Adipocyte (in vitro differentiated cells): ENCODE data around the gene DPP6.

Experiments
- DNase-seq: peaks from one replicate; pipeline ENCODE4 v3.0.0-alpha.2; 2015; ENCODE audit warnings: low read depth
- H3K27me3 ChIP-seq: replicated peaks from 2 replicates; pipeline ENCODE4 v1.7.0; 2013; ENCODE audit warnings: mild to moderate bottlenecking, low read length, moderate library complexity; ENCODE audit not compliant: control insufficient read depth, insufficient read depth
- H3K36me3 ChIP-seq: 2 replicates; pipeline ENCODE4 v1.7.0; 2013; ENCODE audit warnings: low read length, mild to moderate bottlenecking, moderate library complexity; ENCODE audit not compliant: control insufficient read depth, insufficient read depth, severe bottlenecking
- H3K4me1 ChIP-seq: 2 replicates; pipeline ENCODE4 v1.7.0; 2013; ENCODE audit warnings: mild to moderate bottlenecking, low read length, moderate library complexity; ENCODE audit not compliant: control insufficient read depth, insufficient read depth
- H3K4me3 ChIP-seq: 2 replicates; pipeline ENCODE4 v1.7.0; 2013; ENCODE audit warnings: mild to moderate bottlenecking, low read length, moderate library complexity
- H3K9ac ChIP-seq: 2 replicates; pipeline ENCODE4 v1.7.0; 2013; ENCODE audit warnings: mild to moderate bottlenecking, low read length, moderate library complexity
- H3K9me3 ChIP-seq: 2 replicates; pipeline ENCODE4 v1.7.0; 2013; ENCODE audit warnings: mild to moderate bottlenecking, low read length, moderate library complexity; ENCODE audit not compliant: control insufficient read depth

Gene DPP6

DNA sequence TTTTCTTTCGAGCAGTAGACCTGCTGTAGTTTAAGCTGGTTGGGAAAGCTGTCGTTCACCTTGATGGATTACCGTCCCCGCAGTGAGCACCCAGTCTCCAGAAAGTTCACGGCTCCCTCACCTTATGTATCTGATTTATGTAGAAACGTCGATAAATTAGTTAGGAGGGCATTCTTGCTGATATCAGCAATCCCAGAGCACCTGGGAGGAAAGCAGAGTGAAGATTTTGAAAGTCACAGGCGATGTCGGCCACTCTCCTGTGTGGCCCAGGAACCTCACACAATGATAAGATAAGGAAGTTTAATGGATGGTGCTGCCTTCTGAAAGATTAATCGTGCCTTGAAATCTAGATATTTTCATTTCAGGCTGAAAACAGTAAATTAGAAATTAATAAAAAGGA is 336.8 kb downstream of the DPP6 start:
- Histone ChIP-seq H3K36me3 (no peaks in the 10 kb centered on the region), H3K4me1 (no peaks in the 10 kb centered on the region), H3K4me3 (no peak overlapping the region), H3K9me3 (peaks cover 2% of the 10 kb centered on the region), H3K27me3 (no peaks in the 10 kb centered on the region), H3K9ac (no peak overlapping the region)
- no peak for DNase-seq

- no peak overlapping the region for H3K4me3 ChIP-seq
These were observed 338.8 kb downstream of the DPP6 start for GRCh38 chr7:154390961-154391360.

DNA sequence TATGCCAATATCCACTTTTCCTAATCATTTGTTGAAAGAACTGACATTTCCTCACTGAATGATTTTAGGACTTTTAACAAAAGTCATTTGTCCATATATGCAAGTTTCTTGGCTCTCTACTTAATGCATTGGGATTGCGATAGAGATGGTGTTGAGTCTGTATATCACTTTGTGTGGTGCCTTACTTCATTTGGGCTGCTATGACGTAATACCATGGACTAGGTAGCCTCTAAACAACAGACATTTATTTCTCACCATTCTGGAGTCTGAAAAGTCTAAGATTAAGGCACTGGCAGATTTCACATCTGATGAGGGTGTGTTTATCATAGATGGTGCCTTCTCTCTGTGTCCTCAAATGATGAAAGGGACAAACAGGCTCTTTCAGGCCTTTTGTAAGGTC is 342.6 kb downstream of the DPP6 start:
- H3K36me3 ChIP-seq: no peaks in the 10 kb centered on the region
- no peaks in the 10 kb centered on the region for H3K9me3 ChIP-seq
- DNase-seq: no peak
- no peak overlapping the region for H3K4me3 ChIP-seq
- no peaks in the 10 kb centered on the region for H3K4me1 ChIP-seq
- H3K27me3 ChIP-seq: no peaks in the 10 kb centered on the region
- H3K9ac ChIP-seq: no peak overlapping the region

More at GRCh38 chr7:154390961-154391360, 338.8 kb downstream of the DPP6 start:
- H3K9me3 ChIP-seq: no peaks in the 10 kb centered on the region
- no peak overlapping the region for H3K9ac ChIP-seq
- DNase-seq: no peak
- H3K27me3 ChIP-seq: no peaks in the 10 kb centered on the region
- H3K36me3 ChIP-seq: no peaks in the 10 kb centered on the region
- H3K4me1 ChIP-seq: no peaks in the 10 kb centered on the region

- DNase-seq: no peak
- no peaks in the 10 kb centered on the region for H3K4me1 ChIP-seq
- H3K9ac ChIP-seq: no peak overlapping the region
- H3K36me3 ChIP-seq: no peaks in the 10 kb centered on the region
- H3K9me3 ChIP-seq: no peaks in the 10 kb centered on the region
- H3K27me3 ChIP-seq: no peaks in the 10 kb centered on the region
- H3K4me3 ChIP-seq: no peak overlapping the region
These were observed 354.1 kb downstream of the DPP6 start for GRCh38 chr7:154406312-154406711.

GRCh38 chr7:154409703-154410311 is 357.6 kb downstream of the DPP6 start:
- no peak overlapping the region for H3K4me3 ChIP-seq
- DNase-seq: peak; percentile 25
- no peaks in the 10 kb centered on the region for H3K36me3 ChIP-seq
- H3K9me3 ChIP-seq: no peaks in the 10 kb centered on the region
- no peak overlapping the region for H3K9ac ChIP-seq
- H3K27me3 ChIP-seq: no peaks in the 10 kb centered on the region
- no peaks in the 10 kb centered on the region for H3K4me1 ChIP-seq

DNA sequence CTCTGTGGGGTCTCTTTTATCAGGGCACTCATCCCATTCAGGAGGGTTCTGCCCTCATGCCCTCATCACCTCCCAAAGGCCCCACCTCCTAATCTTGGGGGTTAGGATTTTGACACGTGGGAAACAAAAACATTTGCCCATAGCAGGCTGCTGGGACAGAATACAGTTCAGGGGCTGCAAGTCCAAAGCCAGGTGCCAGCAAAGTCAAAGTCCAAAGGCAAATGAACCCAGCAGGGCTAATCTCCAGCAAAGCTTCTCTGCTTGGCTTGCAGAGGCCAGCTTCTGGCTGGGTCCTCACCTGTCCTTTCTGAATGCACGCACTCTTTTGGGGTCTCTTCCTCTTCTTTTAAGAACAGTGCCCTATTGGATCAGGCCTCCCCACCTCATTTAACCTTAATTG is 359.9 kb downstream of the DPP6 start:
- Histone ChIP-seq H3K9me3 (no peaks in the 10 kb centered on the region), H3K27me3 (no peaks in the 10 kb centered on the region), H3K36me3 (no peaks in the 10 kb centered on the region), H3K9ac (no peak overlapping the region), H3K4me3 (no peak overlapping the region), H3K4me1 (no peaks in the 10 kb centered on the region)
- DNase-seq: no peak

DNA sequence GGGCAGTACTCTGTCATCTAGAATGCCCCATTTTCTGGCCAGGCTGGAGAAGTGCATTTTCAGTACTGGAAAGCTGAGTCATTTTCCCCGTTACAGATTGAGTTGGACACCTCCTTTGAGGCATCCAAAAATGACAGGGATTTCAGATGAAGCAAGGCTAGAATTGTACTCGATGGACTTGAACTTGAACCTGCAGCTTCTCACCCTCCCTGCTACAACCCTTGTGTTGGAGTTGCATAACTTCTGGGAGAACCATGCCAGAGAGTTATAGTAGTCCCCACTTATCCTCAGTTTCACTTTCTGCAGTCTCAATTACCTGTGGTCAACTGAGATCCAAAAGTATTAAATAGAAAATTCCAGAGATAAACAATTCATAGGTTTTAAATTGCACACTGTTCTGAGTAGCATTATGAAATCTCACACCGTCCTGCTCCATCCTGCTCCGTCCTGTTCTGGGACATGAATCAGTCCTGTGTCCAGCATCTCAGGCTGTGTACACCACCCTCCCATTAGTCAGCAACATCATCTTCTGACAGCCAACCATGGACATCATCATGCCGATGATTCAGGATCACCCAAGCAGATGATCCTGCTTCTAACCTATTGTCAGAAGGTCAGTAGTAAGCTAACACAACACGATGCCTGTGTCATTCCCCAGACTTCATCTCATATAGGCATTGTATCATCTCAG is 363.7 kb downstream of the DPP6 start:
- no peaks in the 10 kb centered on the region for H3K9me3 ChIP-seq
- no peaks in the 10 kb centered on the region for H3K27me3 ChIP-seq
- H3K36me3 ChIP-seq: no peaks in the 10 kb centered on the region
- no peak overlapping the region for H3K4me3 ChIP-seq
- H3K9ac ChIP-seq: no peak overlapping the region
- H3K4me1 ChIP-seq: no peaks in the 10 kb centered on the region
- DNase-seq: no peak

- no peak overlapping the region for H3K4me3 ChIP-seq
- no peak overlapping the region for H3K9ac ChIP-seq
- no peaks in the 10 kb centered on the region for H3K4me1 ChIP-seq
- peaks cover 2% of the 10 kb centered on the region for H3K9me3 ChIP-seq
- DNase-seq: no peak
- no peaks in the 10 kb centered on the region for H3K27me3 ChIP-seq
- H3K36me3 ChIP-seq: no peaks in the 10 kb centered on the region
These were observed 364.5 kb downstream of the DPP6 start for GRCh38 chr7:154416714-154417113.

GRCh38 chr7:154419344-154419743 is 367.1 kb downstream of the DPP6 start:
- no peaks in the 10 kb centered on the region for H3K27me3 ChIP-seq
- no peaks in the 10 kb centered on the region for H3K4me1 ChIP-seq
- peaks cover 4% of the 10 kb centered on the region for H3K9me3 ChIP-seq
- no peak for DNase-seq
- H3K36me3 ChIP-seq: no peaks in the 10 kb centered on the region
- H3K9ac ChIP-seq: no peak overlapping the region
- H3K4me3 ChIP-seq: no peak overlapping the region

GRCh38 chr7:154423231-154423630 is 371.0 kb downstream of the DPP6 start:
- Histone ChIP-seq H3K9ac (no peak overlapping the region), H3K36me3 (no peaks in the 10 kb centered on the region), H3K4me3 (no peak overlapping the region), H3K4me1 (no peaks in the 10 kb centered on the region), H3K9me3 (peaks cover 4% of the 10 kb centered on the region), H3K27me3 (no peaks in the 10 kb centered on the region)
- no peak for DNase-seq

DNA sequence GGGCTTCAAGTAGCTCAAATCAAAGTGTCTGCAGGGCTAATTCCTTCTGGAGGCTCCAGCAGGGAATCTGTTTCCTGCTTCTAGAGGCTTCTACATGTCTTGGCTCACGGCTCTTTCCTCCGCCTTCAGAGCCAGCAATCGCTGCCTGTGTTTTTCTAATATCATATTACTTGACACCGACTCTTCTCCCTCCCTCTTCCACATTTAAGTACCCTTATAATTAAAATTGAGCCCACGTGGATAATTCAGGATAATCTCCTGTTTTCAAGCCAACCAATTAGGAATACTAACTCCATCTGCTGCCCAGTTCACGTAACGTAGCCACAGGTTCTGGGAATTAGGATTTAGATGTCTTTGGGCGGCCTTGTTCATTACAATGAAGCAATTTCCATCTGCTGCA is 372.2 kb downstream of the DPP6 start:
- Histone ChIP-seq H3K9ac (no peak overlapping the region), H3K9me3 (peaks cover 4% of the 10 kb centered on the region), H3K27me3 (no peaks in the 10 kb centered on the region), H3K4me1 (no peaks in the 10 kb centered on the region), H3K4me3 (no peak overlapping the region), H3K36me3 (no peaks in the 10 kb centered on the region)
- DNase-seq: no peak

DNA sequence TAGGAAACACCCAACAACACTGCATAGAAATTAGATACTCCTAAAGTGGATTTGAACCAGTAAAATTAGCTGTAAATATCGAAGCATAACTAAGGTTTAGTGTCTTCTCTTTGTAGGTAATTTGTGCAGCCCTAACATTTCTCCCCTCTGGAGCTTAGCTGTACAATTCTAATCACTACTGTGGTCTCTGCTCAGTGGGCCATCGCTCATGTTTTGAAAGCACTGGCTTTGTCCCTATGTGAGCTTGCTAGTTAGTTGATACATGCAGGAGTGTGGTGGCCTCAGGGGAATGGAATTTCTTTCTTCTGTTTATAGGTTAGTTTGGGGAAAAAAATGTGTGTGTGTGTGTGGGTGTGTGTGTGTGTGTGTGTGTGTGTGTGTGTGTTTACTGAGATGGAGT is 373.1 kb downstream of the DPP6 start:
- H3K9me3 ChIP-seq: peaks cover 4% of the 10 kb centered on the region
- no peaks in the 10 kb centered on the region for H3K36me3 ChIP-seq
- no peak overlapping the region for H3K9ac ChIP-seq
- no peak for DNase-seq
- no peaks in the 10 kb centered on the region for H3K4me1 ChIP-seq
- H3K4me3 ChIP-seq: no peak overlapping the region
- no peaks in the 10 kb centered on the region for H3K27me3 ChIP-seq
